MM.1S (cell line): ENCODE measurements around the gene FOXI1.

Experiments used
- EZH2phosphoT487 ChIP-seq: fragments of 300-600 bp; sonication (generic); IDR thresholded peaks from 2 replicates; pipeline ENCODE4 v1.6.1; 2018; ENCODE audit warnings: antibody characterized with exemption, low read length
- TF ChIP-seq, protein P1 (sequence below): fragments of 300-600 bp; sonication (generic); IDR thresholded peaks from 2 replicates; pipeline ENCODE4 v1.5.1; 2016; ENCODE audit warnings: antibody characterized with exemption, low read length, mixed read lengths

DNA sequence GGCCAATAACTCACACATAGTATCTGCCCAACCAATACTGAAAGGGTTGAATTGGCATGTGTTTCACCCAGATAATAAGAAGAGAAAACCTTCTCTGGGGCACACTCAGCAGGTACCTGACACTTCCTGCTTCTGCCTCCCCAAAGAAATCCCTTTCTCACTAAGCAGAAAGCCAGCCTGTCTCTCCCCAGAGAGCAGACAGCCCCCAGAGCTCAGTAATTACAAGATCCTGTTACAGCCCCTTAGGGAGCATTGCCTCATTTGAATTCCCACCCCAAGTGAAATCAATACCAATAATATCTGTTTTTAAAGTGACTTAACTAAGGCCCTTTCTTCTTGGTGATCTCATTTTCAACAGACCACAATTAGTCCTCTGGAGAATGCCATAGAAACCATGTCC, 38.5 kb upstream of the FOXI1 start:
- TF ChIP-seq, protein P1, sequence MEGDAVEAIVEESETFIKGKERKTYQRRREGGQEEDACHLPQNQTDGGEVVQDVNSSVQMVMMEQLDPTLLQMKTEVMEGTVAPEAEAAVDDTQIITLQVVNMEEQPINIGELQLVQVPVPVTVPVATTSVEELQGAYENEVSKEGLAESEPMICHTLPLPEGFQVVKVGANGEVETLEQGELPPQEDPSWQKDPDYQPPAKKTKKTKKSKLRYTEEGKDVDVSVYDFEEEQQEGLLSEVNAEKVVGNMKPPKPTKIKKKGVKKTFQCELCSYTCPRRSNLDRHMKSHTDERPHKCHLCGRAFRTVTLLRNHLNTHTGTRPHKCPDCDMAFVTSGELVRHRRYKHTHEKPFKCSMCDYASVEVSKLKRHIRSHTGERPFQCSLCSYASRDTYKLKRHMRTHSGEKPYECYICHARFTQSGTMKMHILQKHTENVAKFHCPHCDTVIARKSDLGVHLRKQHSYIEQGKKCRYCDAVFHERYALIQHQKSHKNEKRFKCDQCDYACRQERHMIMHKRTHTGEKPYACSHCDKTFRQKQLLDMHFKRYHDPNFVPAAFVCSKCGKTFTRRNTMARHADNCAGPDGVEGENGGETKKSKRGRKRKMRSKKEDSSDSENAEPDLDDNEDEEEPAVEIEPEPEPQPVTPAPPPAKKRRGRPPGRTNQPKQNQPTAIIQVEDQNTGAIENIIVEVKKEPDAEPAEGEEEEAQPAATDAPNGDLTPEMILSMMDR, result no peak
- no peak for TF ChIP-seq EZH2phosphoT487
